SK-N-SH treated with all-trans-retinoic acid at 6 μM for 48 hours (cell line): Measurements from ENCODE around the gene LRRC63.
"Not testable (repeated sequence)": the region's sequence is repeated elsewhere in the genome, so short reads cannot be mapped to it uniquely, and the experiment has no call there.

ENCODE experiments used
- ATAC-seq: fragments of 200-7000 bp; cut with Tn5 transposase; 3 replicates; pipeline ENCODE4 v1.9.1; 2020; ENCODE audit warnings: mild to moderate bottlenecking, moderate library complexity
- BACH2 ChIP-seq: fragments of 250-450 bp; sonication (Bioruptor Pico); IDR thresholded peaks from 2 replicates; pipeline ENCODE4 v1.9.0; 2021; ENCODE audit warnings: mild to moderate bottlenecking, borderline replicate concordance
- CREB5 ChIP-seq: fragments of 250-450 bp; sonication (Bioruptor Pico); IDR thresholded peaks from 2 replicates; pipeline ENCODE4 v1.5.1; 2020; ENCODE audit warnings: low read depth, mild to moderate bottlenecking, moderate library complexity
- CSDC2 ChIP-seq: fragments of 250-450 bp; sonication (Bioruptor Pico); IDR thresholded peaks from 2 replicates; pipeline ENCODE4 v1.5.0; 2020; ENCODE audit warnings: mild to moderate bottlenecking, moderate library complexity
- GLIS3 ChIP-seq: fragments of 250-450 bp; sonication (Bioruptor Pico); IDR thresholded peaks from 2 replicates; pipeline ENCODE4 v1.5.0; 2020; ENCODE audit warnings: mild to moderate bottlenecking, moderate library complexity
- OSR1 ChIP-seq: fragments of 250-450 bp; sonication (Bioruptor Pico); IDR thresholded peaks from 2 replicates; pipeline ENCODE4 v1.8.0; 2022; ENCODE audit warnings: moderate library complexity, mild to moderate bottlenecking, inconsistent platforms
- PPARA ChIP-seq: fragments of 250-450 bp; sonication (Bioruptor Pico); IDR thresholded peaks from 2 replicates; pipeline ENCODE4 v1.5.0; 2020; ENCODE audit warnings: mild to moderate bottlenecking, borderline replicate concordance
- RARB ChIP-seq: fragments of 250-450 bp; sonication (Bioruptor Pico); IDR thresholded peaks from 2 replicates; pipeline ENCODE4 v1.8.0; 2021; ENCODE audit warnings: mild to moderate bottlenecking, moderate library complexity
- SNAI2 ChIP-seq: fragments of 250-450 bp; sonication (Bioruptor Pico); IDR thresholded peaks from 2 replicates; pipeline ENCODE4 v1.5.0; 2020; ENCODE audit warnings: mild to moderate bottlenecking, moderate library complexity
- TCF4 ChIP-seq: fragments of 250-450 bp; sonication (Bioruptor Pico); IDR thresholded peaks from 2 replicates; pipeline ENCODE4 v1.8.0; 2021; ENCODE audit warnings: mild to moderate bottlenecking, moderate library complexity, borderline replicate concordance
- TOX ChIP-seq: fragments of 250-450 bp; sonication (Bioruptor Pico); IDR thresholded peaks from 2 replicates; pipeline ENCODE4 v1.8.0; 2021; ENCODE audit warnings: mild to moderate bottlenecking, moderate library complexity, borderline replicate concordance
- ZC3H10 ChIP-seq: fragments of 250-450 bp; sonication (Bioruptor Pico); IDR thresholded peaks from 2 replicates; pipeline ENCODE4 v1.5.1; 2021; ENCODE audit warnings: mild to moderate bottlenecking, moderate library complexity
- ZFP3 ChIP-seq: fragments of 250-450 bp; sonication (Bioruptor Pico); IDR thresholded peaks from 2 replicates; pipeline ENCODE4 v1.5.0; 2020; ENCODE audit warnings: mild to moderate bottlenecking, moderate library complexity
- ZFP30 ChIP-seq: fragments of 450-650 bp; formaldehyde crosslinking; IDR thresholded peaks from 2 replicates; pipeline ENCODE4 v1.5.0; 2022; ENCODE audit warnings: mild to moderate bottlenecking, moderate library complexity
- ZNF565 ChIP-seq: fragments of 450-650 bp; formaldehyde crosslinking; conservative IDR thresholded peaks from 2 replicates; pipeline ENCODE4 v1.5.0; 2020; ENCODE audit warnings: low read depth, mild to moderate bottlenecking, moderate library complexity
- ZNF70 ChIP-seq: fragments of 450-650 bp; formaldehyde crosslinking; IDR thresholded peaks from 2 replicates; pipeline ENCODE4 v1.5.0; 2020; ENCODE audit warnings: mild to moderate bottlenecking, moderate library complexity
- ZNF8 ChIP-seq: fragments of 450-650 bp; formaldehyde crosslinking; IDR thresholded peaks from 2 replicates; pipeline ENCODE4 v1.5.0; 2020; ENCODE audit warnings: mild to moderate bottlenecking, moderate library complexity
- TF ChIP-seq, protein P1 (sequence below): fragments of 250-450 bp; sonication (Bioruptor Pico); IDR thresholded peaks from 2 replicates; pipeline ENCODE4 v1.5.0; 2020; ENCODE audit warnings: mild to moderate bottlenecking, moderate library complexity
- TF ChIP-seq, protein P2 (sequence below): fragments of 250-450 bp; sonication (Bioruptor Pico); IDR thresholded peaks from 2 replicates; pipeline ENCODE4 v1.8.0; 2021; ENCODE audit warnings: low read depth, mild to moderate bottlenecking, moderate library complexity, borderline replicate concordance
- TF ChIP-seq, protein P3 (sequence below): fragments of 250-450 bp; sonication (Bioruptor Pico); IDR thresholded peaks from 2 replicates; pipeline ENCODE4 v1.5.1; 2021; ENCODE audit warnings: mild to moderate bottlenecking, moderate library complexity

Gene LRRC63

DNA sequence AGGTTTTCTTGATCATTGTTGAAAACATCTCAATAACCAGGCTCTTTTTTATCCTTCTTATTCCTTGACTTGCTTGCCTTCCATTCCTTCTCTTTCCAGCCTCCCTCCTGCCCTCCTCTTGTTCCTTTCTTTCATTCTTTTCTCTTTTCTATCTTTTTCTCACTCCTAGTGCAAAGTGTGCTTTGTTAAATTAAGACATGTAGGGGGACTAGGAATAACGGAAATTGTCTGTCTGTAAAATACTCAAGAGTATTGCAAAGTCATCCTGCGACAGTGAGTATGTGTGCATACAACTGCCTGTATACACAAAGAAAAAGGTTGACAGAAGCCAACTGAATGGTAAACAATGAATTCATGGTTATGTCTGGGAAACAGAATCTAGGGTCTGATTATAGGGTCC, 70.1 kb downstream of the LRRC63 start:
- ATAC-seq: no peak
- no peak for TF ChIP-seq CSDC2 (CRISPR knock-in tag)
- TF ChIP-seq OSR1 (CRISPR knock-in tag): no peak
- no peak for TF ChIP-seq ZC3H10
- TF ChIP-seq, protein P1, sequence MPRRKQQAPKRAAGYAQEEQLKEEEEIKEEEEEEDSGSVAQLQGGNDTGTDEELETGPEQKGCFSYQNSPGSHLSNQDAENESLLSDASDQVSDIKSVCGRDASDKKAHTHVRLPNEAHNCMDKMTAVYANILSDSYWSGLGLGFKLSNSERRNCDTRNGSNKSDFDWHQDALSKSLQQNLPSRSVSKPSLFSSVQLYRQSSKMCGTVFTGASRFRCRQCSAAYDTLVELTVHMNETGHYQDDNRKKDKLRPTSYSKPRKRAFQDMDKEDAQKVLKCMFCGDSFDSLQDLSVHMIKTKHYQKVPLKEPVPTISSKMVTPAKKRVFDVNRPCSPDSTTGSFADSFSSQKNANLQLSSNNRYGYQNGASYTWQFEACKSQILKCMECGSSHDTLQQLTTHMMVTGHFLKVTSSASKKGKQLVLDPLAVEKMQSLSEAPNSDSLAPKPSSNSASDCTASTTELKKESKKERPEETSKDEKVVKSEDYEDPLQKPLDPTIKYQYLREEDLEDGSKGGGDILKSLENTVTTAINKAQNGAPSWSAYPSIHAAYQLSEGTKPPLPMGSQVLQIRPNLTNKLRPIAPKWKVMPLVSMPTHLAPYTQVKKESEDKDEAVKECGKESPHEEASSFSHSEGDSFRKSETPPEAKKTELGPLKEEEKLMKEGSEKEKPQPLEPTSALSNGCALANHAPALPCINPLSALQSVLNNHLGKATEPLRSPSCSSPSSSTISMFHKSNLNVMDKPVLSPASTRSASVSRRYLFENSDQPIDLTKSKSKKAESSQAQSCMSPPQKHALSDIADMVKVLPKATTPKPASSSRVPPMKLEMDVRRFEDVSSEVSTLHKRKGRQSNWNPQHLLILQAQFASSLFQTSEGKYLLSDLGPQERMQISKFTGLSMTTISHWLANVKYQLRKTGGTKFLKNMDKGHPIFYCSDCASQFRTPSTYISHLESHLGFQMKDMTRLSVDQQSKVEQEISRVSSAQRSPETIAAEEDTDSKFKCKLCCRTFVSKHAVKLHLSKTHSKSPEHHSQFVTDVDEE (CRISPR knock-in tag): no peak
- no peak for TF ChIP-seq TCF4 (CRISPR knock-in tag)
- TF ChIP-seq, protein P2, sequence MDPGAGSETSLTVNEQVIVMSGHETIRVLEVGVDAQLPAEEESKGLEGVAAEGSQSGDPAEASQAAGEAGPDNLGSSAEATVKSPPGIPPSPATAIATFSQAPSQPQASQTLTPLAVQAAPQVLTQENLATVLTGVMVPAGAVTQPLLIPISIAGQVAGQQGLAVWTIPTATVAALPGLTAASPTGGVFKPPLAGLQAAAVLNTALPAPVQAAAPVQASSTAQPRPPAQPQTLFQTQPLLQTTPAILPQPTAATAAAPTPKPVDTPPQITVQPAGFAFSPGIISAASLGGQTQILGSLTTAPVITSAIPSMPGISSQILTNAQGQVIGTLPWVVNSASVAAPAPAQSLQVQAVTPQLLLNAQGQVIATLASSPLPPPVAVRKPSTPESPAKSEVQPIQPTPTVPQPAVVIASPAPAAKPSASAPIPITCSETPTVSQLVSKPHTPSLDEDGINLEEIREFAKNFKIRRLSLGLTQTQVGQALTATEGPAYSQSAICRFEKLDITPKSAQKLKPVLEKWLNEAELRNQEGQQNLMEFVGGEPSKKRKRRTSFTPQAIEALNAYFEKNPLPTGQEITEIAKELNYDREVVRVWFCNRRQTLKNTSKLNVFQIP: no peak
- no peak for TF ChIP-seq ZNF565
- no peak for TF ChIP-seq RARB (CRISPR knock-in tag)
- no peak for TF ChIP-seq ZNF8
- TF ChIP-seq CREB5: no peak
- TF ChIP-seq ZNF70 (CRISPR knock-in tag): no peak
- TF ChIP-seq ZFP3: no peak
- TF ChIP-seq TOX (CRISPR knock-in tag): no peak
- no peak for TF ChIP-seq GLIS3 (CRISPR knock-in tag)
- no peak for TF ChIP-seq ZFP30 (CRISPR knock-in tag)
- TF ChIP-seq PPARA: no peak
- no peak for TF ChIP-seq BACH2 (CRISPR knock-in tag)
- TF ChIP-seq, protein P3, sequence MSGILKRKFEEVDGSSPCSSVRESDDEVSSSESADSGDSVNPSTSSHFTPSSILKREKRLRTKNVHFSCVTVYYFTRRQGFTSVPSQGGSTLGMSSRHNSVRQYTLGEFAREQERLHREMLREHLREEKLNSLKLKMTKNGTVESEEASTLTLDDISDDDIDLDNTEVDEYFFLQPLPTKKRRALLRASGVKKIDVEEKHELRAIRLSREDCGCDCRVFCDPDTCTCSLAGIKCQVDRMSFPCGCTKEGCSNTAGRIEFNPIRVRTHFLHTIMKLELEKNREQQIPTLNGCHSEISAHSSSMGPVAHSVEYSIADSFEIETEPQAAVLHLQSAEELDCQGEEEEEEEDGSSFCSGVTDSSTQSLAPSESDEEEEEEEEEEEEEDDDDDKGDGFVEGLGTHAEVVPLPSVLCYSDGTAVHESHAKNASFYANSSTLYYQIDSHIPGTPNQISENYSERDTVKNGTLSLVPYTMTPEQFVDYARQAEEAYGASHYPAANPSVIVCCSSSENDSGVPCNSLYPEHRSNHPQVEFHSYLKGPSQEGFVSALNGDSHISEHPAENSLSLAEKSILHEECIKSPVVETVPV (CRISPR knock-in tag): no peak
- TF ChIP-seq, all 23 proteins: peak for 0

DNA sequence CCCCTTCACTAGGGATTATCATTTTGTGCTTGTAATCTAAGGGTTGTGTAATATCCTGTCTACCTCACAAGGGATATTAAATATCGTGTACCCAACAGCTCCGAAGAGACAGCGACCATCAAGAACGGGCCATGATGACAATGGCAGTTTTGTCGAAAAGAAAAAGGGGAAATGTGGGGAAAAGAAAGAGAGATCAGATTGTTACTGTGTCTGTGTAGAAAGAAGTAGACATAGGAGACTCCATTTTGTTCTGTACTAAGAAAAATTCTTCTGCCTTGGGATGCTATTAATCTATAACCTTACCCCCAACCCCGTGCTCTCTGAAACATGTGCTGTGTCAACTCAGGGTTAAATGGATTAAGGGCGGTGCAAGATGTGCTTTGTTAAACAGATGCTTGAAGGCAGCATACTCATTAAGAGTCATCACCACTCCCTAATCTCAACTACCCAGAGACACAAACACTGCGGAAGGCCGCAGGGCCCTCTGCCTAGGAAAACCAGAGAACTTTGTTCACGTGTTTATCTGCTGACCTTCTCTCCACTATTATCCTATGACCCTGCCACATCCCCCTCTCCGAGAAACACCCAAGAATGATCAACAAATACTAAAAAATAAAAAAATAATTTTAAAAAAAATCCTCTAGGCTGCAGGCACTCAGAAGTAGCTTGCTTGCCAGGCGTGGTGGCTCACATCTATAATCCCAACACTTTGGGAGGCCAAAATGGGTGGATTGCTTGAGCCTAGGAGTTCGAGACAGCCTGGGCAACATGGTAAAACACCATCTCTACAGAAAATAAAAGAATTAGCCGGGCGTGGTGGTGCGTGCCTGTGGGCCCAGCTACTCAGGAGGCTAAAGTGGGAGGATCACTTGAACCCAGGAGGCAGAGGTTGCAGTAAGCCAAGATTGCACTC, 72.4 kb downstream of the LRRC63 start:
- not testable (repeated sequence) for ATAC-seq

DNA sequence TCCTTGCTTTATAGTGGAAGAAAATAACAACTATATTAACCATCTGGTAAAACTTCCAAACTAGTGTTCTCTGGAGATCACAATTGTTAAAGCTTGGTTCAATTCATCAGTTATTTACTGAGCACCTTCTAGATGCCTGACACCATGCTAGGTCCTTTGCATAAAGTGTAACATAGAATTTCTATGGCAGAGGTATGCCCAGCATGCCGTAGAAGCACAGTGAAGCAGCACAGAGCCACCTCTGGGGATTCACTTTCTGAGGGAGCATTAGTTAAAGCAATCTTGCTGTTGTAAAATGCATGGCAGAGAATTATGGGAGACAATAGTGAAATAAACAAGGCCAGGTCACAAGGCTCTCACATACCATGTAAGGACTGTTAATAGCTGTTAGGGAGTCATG, 75.2 kb downstream of the LRRC63 start:
- TF ChIP-seq ZFP30 (CRISPR knock-in tag) (no peak), TOX (CRISPR knock-in tag) (no peak), ZC3H10 (no peak), GLIS3 (CRISPR knock-in tag) (no peak), SNAI2 (CRISPR knock-in tag) (no peak), ZNF565 (no peak), CREB5 (no peak), TCF4 (CRISPR knock-in tag) (no peak)
- TF ChIP-seq, all 23 proteins: peak for 0
- ATAC-seq: no peak
